Measurements from ENCODE around the gene EFCAB6.

The EFCAB6 gene

GRCh38 chr22:43483669-43484068 lies 328.4 kb downstream of the EFCAB6 start:
- TF ChIP-seq CTCF (IDR thresholded peaks at IDR 0.05; ENCODE audit: control insufficient read depth, insufficient read depth, low read depth, low read length, missing control alignments): no peak
- H3K4me3 ChIP-seq (ENCODE audit: control insufficient read depth, low read depth, low read length): no peak overlapping the region
- DNase-seq (ENCODE audit: low read depth): no peak

- H3K4me3 ChIP-seq (ENCODE audit: control insufficient read depth, low read depth, low read length): no peak overlapping the region
- TF ChIP-seq CTCF (IDR thresholded peaks at IDR 0.05; ENCODE audit: control insufficient read depth, insufficient read depth, low read depth, low read length, missing control alignments): no peak
- no peak for DNase-seq (ENCODE audit: low read depth)
Measured at GRCh38 chr22:43483266-43483665, 328.8 kb downstream of the EFCAB6 start.

- no peak for TF ChIP-seq CTCF (IDR thresholded peaks at IDR 0.05; ENCODE audit: control insufficient read depth, insufficient read depth, low read depth, low read length, missing control alignments)
- no peak overlapping the region for H3K4me3 ChIP-seq (ENCODE audit: control insufficient read depth, low read depth, low read length)
- DNase-seq (ENCODE audit: low read depth): no peak
Measured at GRCh38 chr22:43482318-43482625, 329.8 kb downstream of the EFCAB6 start.

- no peak for DNase-seq (ENCODE audit: low read depth)
- TF ChIP-seq CTCF (IDR thresholded peaks at IDR 0.05; ENCODE audit: control insufficient read depth, insufficient read depth, low read depth, low read length, missing control alignments): no peak
- H3K4me3 ChIP-seq (ENCODE audit: control insufficient read depth, low read depth, low read length): no peak overlapping the region
Measured at GRCh38 chr22:43481568-43482317, 330.4 kb downstream of the EFCAB6 start.

GRCh38 chr22:43479962-43480361 lies 332.1 kb downstream of the EFCAB6 start:
- no peak for DNase-seq (ENCODE audit: low read depth)
- no peak overlapping the region for H3K4me3 ChIP-seq (ENCODE audit: control insufficient read depth, low read depth, low read length)
- no peak for TF ChIP-seq CTCF (IDR thresholded peaks at IDR 0.05; ENCODE audit: control insufficient read depth, insufficient read depth, low read depth, low read length, missing control alignments)

- H3K4me3 ChIP-seq (ENCODE audit: control insufficient read depth, low read depth, low read length): no peak overlapping the region
- no peak for TF ChIP-seq CTCF (IDR thresholded peaks at IDR 0.05; ENCODE audit: control insufficient read depth, insufficient read depth, low read depth, low read length, missing control alignments)
- no peak for DNase-seq (ENCODE audit: low read depth)
Measured at GRCh38 chr22:43479301-43479950, 332.7 kb downstream of the EFCAB6 start.
